GM19099 (cell line): ENCODE measurements around the gene C1RL.
A peak's percentile ranks its signal among the peaks of the same experiment; 100 is the strongest.

Experiments used
- POLR2A ChIP-seq: IDR thresholded peaks from 3 replicates; pipeline ENCODE4 v1.6.1; 2011; ENCODE audit warnings: low read depth; ENCODE audit not compliant: insufficient read length; ENCODE audit errors: extremely low read depth

The C1RL gene

DNA sequence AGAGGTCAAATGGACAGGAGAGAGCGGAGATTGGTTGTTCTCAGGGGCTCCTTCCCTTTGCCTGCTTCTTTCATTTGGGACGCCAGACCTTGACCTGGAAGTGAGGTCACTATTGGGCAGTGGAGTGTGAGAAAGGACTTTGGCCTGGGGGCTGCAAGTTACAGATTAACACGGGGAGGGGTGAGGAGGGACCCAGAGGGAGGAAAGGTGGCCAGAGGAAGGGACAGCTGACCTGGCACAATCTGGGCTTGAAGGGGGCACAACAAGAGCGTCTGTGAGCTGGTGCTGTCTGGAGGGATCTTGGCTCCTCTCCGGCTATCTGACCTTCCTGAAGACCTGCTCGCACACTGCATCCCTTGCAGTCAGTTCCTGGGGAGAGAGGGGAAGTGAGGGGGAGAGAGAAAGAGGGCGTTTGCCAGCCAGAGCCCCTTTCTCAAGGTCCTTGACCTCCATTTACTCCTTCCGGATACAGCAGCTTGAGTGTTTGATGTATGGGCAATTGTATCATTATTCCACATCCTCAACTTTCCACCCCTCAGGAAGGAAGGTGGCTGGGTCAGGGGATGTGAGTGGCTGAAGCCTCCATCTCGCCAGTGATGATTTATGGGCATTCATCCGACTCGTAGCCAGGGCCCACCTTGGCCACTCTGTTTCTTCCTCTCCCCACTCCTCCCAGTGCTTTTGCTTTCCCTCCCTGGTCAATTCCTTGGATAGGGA, 14.9 kb upstream of the C1RL start:
- TF ChIP-seq POLR2A: no peak

DNA sequence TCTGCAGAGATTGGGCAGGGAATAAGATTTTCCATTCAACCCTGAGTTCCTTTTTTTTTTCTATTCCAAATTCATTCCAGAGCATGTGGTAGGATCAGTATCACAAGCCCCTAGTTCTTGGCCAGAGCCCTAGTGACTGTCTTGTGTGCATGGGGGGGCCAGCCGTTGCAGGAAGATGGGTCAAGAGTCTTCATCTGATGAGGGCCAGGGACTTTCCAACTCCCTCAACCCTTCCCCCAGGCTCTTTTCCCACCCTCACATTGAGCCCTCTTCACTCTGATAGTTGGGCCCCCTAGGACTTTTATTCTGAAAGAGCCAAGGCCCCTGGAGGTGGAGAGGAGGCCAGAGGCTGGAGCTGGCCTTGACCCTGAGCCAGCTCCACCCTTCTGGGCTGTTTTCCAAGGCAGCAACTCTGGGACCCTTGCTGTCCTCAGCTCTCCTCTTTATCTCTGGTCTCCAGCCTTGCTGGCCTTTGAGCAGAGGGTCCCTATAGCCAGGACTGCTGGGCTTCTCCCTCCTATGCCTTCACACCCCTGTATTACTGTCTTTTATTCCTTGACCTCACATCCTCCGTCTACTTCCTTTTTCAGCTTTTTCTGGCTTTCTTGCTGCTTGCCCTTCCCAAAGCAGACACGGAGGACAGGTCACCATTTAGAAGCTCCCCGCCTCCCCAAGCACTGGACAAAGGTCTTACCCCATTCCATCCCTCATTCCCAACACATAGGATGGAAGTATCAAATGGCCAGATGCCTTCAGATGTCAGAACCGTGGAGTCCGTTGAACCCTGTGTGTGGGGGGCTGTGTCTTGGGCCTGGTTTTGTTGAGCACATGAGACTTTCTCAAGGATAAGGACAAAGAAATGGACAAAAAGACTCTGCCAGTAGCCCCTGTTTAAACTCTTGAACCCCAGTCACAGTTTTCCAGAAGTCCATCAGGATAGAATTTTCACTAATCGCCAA, 14.1 kb upstream of the C1RL start:
- no peak for TF ChIP-seq POLR2A

DNA sequence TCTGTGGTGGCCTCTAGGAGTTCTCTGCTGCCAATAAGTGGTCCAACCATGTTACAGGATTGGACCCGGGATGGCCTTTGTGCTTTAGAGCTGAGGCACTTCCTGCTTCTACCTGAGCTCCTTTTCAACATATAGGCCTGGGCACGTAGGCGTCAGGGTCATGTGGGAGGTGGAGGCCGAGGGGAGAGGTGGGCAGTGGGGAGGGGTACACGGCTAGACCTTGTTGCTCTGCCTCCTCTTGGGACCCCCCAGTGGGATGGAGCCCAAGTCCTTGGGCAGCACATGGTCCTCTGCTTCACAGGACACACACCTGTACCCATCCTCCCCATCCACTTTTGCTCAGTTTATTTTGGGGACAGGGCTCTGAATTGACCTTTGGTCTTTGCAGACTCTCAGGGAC, 12.3 kb upstream of the C1RL start:
- no peak for TF ChIP-seq POLR2A

DNA sequence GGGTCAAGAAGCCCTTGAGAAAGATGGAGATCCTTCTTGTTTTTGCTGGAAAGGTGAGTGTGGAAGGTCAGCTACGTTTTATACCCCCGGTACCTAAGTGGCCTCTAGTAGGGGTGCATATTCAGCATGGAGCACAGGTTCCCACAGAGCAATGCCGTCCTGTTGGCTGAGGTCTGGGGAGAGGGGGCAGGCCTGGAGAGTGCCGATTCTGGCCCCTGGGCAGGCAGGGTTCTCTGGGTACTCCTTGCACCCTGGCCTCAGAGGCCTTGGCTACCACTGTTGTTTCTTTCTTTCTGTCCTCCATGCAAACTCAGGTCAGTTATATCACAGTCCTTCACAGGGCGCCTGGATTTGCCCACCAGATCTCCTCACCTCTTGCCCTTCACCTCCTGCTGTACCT, 11.2 kb upstream of the C1RL start:
- TF ChIP-seq POLR2A: no peak

DNA sequence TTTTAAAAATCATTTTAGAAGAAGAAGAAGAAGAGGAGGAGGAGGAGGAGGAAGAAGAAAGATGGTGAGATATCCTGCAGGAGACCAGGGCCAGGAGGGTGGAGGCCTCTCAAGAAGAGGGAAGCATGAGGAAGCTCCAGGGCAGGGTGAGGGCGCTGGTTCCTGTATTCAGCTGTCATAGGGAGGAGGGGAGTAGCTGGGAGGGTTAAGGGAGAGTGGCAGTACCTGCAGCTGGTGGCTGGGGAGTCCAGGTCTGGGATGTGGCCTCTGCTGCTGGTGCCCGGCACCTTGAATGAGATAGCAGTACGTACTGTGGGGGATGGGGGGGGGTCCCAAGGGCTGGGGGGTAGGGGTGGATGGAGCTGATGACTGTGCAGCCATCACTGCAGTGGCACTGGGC, 9.9 kb upstream of the C1RL start:
- no peak for TF ChIP-seq POLR2A

DNA sequence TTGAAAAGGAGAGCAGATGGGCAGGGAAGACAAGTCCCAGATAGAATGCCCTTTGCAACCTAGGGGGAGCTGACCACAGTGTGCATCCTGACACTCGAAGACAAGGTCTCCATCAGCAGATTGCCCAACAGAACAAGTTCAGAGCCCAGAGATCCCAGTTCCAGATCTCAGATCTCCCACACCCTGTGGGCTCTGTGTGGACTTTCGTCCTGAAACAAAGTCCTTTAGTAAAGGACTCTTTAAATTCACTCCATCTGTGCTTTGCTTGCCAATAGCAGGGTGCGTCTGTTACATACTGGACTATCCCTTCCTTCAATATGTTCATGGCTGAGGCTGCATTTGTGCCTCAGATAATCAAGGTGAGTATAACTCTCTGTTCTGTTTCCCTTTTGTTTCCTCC, 8.7 kb upstream of the C1RL start:
- no peak for TF ChIP-seq POLR2A

DNA sequence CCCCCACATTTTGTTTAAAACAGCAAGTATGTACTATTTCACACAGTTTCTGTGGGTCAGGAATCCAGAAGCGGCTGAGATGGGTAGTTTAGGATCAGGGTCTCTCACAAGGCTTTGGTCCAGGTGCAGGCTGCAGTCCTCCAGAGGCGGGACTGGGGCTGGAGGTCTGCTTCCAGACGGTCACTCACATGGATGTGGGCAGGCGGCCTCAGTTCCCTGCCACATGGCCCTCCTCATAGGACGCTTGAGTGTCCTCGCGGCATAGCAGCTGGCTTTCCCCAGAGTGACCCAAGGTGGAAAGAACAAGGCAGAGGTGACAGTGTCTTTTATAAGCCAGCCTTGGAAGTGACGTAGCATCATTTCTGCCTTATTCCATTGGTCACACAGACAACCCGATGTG, 7.9 kb upstream of the C1RL start:
- no peak for TF ChIP-seq POLR2A

DNA sequence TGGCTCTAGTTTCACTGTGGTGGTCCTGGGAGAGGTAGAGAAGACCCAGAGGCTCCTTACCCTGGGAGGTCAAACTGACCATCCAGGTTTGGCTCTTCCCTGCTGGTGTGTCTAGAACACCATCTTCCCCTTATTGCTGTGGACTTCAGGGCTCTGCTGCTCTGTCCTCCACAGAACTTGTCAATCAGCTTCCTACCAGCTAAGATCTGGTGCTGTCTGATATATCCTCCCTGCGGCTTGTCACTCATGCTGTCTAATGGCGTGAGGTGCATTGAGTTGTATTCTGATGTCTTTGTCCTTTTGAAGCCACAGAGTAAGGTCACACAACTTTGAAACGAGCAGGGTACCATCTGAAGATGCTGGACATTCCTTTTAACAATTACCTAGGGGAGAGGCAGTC, 7.2 kb upstream of the C1RL start:
- TF ChIP-seq POLR2A: no peak

DNA sequence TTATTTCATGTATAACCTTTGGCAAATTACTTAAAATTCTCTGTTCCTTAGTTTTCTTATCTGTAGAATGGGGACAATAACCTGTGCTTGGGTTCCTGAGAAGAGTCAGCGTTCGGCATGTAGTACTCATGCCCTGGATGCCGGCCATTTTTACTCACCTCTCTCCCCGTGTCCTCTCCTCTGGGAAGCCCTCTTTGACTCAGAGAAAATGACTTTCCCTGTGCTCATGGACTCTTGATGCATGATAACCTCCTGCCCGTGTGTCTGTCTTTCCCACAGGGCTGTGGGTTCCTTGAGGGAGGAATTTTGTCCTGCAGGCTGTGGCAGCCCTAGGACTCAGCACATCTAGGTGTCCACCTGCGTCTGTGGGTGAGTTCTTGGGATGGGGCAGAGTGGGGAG, 5.8 kb upstream of the C1RL start:
- TF ChIP-seq POLR2A: no peak

DNA sequence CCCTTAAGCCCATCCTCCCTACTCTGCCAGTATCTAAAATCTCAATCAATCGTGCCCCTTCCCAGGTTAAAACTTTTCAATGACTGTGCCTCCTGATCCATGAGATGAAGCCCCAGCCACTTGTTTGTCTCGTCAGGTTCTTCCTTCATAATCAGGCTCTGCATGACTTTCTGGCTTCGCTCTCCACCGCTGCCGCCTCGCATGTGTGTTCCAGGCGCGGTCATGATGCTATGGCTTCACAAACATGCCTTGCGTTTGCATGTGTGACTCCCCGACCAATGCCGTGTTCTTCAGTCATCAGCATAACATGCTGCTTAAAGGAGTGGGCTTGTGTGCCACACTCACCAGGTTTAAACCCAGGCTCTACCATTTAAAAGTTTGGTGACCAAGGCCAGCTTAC, 5.0 kb upstream of the C1RL start:
- no peak for TF ChIP-seq POLR2A

DNA sequence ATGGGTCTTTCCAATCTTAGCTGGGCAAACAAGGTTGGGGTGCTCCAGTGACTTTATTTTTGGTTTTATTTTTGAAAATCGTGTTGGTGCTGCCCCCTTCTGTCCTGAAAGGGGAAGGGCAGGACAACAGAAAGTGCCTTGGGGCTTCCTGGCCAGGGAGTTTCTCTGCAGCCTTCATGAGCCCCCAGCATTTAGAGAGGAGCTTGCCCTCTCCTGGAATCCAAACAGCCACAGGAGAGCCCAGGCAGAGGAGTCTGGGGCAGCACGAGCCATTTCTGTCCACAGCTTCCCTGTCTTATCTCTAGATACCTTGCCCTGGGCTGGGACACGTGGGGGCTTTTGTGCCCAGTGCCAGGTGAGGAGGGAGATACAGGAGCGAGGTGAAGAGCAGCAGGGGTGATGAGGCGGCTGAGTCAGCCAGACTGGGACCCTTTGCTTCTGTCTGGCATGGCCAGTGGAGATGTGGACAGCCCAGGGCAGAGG, 4.4 kb upstream of the C1RL start:
- TF ChIP-seq POLR2A: no peak

DNA sequence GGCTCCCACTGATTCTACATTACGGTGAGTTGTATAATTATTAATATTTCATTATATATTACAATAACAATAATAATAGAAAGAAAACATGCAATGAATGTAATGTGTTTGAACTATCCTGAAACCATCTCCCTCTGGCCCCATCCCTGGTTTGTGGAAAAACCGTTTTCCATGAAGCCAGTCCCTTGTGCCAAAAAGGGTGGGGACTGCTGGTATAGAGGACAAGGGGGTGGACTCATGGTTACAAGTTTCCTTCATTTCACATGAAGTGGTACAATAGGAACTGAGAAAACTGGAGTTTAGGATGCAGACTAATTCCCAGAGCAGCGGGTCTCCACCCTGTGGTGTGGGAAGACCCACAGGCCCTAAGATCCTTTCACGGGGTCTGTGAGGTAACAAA, 3.0 kb upstream of the C1RL start:
- no peak for TF ChIP-seq POLR2A

DNA sequence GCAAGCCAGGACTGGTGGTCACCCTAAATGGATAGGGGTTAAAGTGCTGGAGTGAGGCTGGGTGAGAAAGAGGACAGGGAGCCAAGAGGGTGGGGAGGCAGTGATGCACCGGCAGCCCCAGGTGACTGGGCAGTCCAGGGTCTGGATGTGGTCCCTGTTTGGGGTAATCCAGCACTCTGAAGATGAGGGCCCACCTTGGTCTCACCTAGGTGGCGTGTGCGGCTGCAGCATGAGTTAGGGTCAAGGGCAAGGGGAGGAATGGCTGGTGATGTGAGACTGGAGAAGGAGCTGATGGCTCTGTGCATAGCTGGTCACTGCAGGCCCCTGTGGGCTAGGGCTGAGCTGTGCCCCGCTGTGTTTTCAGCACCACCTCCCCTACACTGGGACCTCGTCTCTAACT, 1.6 kb upstream of the C1RL start:
- no peak for TF ChIP-seq POLR2A

DNA sequence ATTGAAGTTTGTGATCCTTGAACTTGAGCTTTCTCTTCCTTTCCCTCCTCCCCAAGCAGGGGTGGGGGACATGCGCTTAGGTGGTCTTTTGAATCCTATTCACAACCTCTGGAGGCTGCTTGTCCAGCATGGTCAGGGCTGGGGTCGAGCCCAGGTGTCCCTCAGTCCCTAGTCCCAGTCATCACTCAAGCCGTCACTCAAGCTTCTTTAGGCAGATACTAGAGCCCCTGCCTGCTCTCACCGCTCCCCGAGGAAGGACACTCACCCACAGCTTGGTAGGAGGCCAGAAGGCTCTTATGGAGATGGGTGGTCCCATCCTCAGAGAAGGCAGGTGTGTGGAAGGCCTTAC, 532 bp upstream of the C1RL start:
- TF ChIP-seq POLR2A: no peak

DNA sequence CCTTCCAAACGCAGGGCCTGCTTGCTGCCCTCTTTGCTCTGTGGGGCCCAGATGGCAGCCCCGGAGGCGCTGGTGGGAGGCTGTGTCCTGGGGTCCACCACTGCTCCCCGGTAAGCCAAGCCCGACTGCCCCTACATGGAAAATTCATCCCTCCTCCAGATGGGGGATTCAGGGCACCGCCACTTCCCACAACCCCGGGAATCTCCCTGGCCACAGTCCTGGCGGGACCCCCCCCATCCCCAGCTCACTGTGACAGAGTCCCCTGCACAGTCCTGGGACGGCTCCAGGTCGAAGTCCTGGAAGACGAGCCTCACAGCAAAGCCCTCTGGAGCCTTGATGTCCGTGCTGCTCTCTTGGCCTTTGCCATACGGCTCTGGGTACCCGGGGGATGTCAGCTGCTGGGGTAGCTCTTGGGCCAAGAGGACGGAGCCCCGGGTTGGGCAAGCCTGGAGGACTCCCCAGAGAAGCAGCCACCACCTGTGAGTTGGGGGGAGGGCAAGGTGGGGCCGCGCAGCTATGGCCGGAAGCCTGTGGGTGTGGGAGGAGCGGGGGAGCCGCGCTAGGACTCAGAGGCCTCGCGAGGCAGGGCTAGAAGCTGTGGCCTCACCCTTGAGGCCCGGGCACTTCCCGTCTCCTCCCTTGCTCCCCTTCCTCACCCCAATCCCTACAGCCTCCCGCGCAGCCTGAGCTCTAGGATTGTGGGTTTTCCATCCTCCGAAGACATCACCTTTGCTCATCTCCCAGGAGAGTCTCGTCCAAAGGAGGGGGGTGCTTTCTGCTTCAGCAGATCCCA, 815 bp downstream of the C1RL start:
- peak; percentile 96 for TF ChIP-seq POLR2A
